HG03439 (cell line): ENCODE data around the gene GARNL3.

ENCODE experiments used
- ATAC-seq: cut with Tn5 transposase; IDR thresholded peaks from one replicate; pipeline ENCODE4 v1.9.1; 2021; ENCODE audit warnings: mild to moderate bottlenecking, moderate library complexity; ENCODE audit not compliant: unreplicated experiment

GARNL3 gene

DNA sequence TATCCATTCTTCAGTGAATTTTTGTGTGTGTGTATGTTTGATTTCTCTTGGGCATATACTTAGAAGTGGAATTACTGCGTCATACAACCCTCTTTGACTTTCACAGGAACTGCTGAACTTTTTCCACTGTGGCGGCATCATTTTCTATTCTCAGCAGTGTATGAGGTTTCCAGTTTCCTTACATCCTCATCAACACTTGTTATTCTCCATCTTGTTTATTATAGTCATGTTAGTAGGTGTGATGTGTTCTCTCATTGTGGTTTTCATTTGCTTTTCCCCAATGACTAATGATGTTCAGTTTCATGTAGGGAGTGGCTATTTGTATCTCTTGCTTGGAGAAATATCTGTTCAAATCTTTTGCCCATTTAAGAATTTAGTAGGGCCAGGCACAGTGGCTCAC, 162.2 kb downstream of the GARNL3 start:
- no peak for ATAC-seq

DNA sequence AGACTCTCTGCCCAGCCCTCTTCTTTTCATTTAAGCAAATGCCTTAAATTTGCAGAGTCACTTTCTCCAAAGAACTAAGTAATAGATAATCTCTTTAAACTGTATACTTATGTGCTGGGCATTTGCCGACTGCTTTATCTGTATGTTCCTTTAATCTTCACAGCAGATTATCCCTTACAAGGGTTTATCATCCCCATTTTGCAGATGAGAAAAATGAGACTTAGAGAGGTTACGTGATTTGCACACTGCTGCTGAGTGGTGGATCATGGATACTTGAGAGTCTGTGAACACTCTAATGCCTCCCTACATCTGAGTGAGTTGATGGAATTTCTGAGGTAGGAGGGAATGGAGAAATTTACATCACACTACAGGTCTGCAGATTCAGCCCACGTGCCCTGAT, 163.8 kb downstream of the GARNL3 start:
- no peak for ATAC-seq

GRCh38 chr9:127430415-127430814, 165.8 kb downstream of the GARNL3 start:
- no peak for ATAC-seq

GRCh38 chr9:127437497-127438264, 173.1 kb downstream of the GARNL3 start:
- no peak for ATAC-seq

DNA sequence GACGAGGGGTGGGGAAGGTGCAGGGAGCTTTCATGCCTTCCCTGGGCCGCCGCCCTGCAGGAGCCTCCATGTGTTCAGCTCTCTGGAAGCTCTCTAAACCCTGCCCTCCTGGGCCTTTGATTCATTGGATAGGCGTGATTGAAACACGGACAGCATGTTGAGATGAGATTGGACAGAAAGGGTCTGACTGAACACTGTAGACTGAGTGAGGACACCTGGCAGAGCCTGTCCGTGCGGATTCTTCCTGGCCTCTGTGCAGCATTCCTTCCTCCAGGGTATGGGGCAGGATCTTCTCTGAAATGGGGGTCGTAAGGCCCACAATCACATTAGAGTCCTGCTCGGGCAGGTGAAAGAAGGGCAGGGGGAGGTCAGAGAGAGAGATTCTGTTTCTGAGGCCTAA, 173.8 kb downstream of the GARNL3 start:
- no peak for ATAC-seq
